DMS153 (cell line): Measurements from ENCODE around the gene OXLD1.
A peak's percentile ranks its signal among the peaks of the same experiment; 100 is the strongest.
"Not testable (repeated sequence)": the region's sequence is repeated elsewhere in the genome, so short reads cannot be mapped to it uniquely, and the experiment has no call there.

ENCODE experiments used
- DNase-seq: peaks from one replicate; lab custom pipeline; 2025; lab: John Stamatoyannopoulos, UW

OXLD1 gene

GRCh38 chr17:81683584-81684441 is 17.4 kb upstream of the OXLD1 start, which contains the start of the genes ARL16 and HGS:
TSS of gene ARL16 (minus strand) at chr17:81683797. CDS start at chr17:81683753, 44 bp downstream.
TSS of gene HGS (plus strand) at chr17:81684011. CDS start at chr17:81684067, 56 bp downstream.
- peak; percentile 98 for DNase-seq

GRCh38 chr17:81683208-81683583 is 16.8 kb upstream of the OXLD1 start:
- DNase-seq, result no peak

- DNase-seq, result no peak
Observed at GRCh38 chr17:81682565-81683207, 16.3 kb upstream of the OXLD1 start.

- DNase-seq, result no peak
Observed at GRCh38 chr17:81681672-81682071, 15.3 kb upstream of the OXLD1 start.

GRCh38 chr17:81680150-81680549 is 13.7 kb upstream of the OXLD1 start:
- no peak for DNase-seq

GRCh38 chr17:81676906-81677305 is 10.5 kb upstream of the OXLD1 start:
- no peak for DNase-seq

- not testable (repeated sequence) for DNase-seq
Observed at GRCh38 chr17:81675515-81676221, 9.3 kb upstream of the OXLD1 start.

GRCh38 chr17:81673561-81674258 is 7.3 kb upstream of the OXLD1 start:
- DNase-seq, result no peak

- no peak for DNase-seq
Observed at GRCh38 chr17:81672954-81673353, 6.5 kb upstream of the OXLD1 start.

- no peak for DNase-seq
Observed at GRCh38 chr17:81672504-81672903, 6.1 kb upstream of the OXLD1 start.

- no peak for DNase-seq
Observed at GRCh38 chr17:81667754-81668153, 1.3 kb upstream of the OXLD1 start.

GRCh38 chr17:81666092-81666341 is 388 bp downstream of the OXLD1 start:
- no peak for DNase-seq

GRCh38 chr17:81665205-81666091 is 957 bp downstream of the OXLD1 start:
- DNase-seq, result no peak

GRCh38 chr17:81664051-81664470 is 2.3 kb downstream of the OXLD1 start:
- DNase-seq, result no peak

- no peak for DNase-seq
Observed at GRCh38 chr17:81662002-81662401, 4.4 kb downstream of the OXLD1 start.

- no peak for DNase-seq
Observed at GRCh38 chr17:81660441-81660840, 6.0 kb downstream of the OXLD1 start.

GRCh38 chr17:81659038-81659437 is 7.4 kb downstream of the OXLD1 start:
- no peak for DNase-seq

- no peak for DNase-seq
Observed at GRCh38 chr17:81656835-81657234, 9.6 kb downstream of the OXLD1 start.

- DNase-seq, result no peak
Observed at GRCh38 chr17:81656118-81656743, 10.2 kb downstream of the OXLD1 start, which contains the start of gene PDE6G. TSS of gene PDE6G (minus strand) at chr17:81656542. CDS start at chr17:81653305, 3,237 bp downstream.

GRCh38 chr17:81655378-81656117 is 10.9 kb downstream of the OXLD1 start:
- no peak for DNase-seq
